Stimulated activated CD4-positive, alpha-beta T cell treated with anti-CD3 and anti-CD28 coated beads, TNF-alpha, amount 100 ng/mL, for 48 hours (primary cell): ENCODE measurements around the gene METTL25B.

Experiments used
- DNase-seq, 3 donors: peaks; one replicate each; pipeline ENCODE4 v3.0.0-alpha.2; 2020; ENCODE audit warnings: low read depth in 3 of 3

The METTL25B gene

DNA sequence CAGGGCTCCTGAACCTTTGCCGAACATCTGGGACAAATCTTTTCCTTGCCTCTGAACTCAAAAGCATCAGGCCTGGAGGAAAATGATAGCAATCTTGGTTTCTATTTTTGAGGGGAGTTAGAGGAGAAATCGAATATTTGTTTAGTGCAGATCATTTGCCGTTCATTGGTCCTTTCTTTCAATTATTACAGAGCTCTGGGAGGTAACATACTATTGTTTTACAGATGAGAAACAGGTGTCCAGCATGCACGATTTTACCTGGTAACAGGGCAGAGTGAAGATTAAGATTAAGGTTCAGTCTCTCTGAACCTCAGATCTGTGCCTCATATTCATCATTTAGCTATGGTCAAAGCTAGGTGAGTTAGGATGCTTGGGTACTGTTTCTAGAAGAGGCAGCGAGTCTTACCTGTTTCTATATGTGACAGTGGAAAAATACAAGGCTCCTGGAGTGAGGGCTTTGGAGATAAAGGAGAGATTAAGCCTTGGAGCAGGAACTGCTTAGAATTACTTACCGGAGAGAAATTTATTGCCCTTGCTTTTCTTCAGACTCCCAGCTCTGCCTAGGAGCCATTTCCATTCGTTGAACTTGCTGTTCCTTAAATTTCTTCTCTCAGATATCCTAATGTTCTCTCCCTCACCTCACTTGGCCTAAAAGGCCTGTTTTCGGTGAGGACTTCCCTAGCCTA lies 40.5 kb downstream of the METTL25B start:
- DNase-seq: no peak

- DNase-seq: no peak
Measured at GRCh38 chr1:156772222-156772621, 44.0 kb downstream of the METTL25B start.

DNA sequence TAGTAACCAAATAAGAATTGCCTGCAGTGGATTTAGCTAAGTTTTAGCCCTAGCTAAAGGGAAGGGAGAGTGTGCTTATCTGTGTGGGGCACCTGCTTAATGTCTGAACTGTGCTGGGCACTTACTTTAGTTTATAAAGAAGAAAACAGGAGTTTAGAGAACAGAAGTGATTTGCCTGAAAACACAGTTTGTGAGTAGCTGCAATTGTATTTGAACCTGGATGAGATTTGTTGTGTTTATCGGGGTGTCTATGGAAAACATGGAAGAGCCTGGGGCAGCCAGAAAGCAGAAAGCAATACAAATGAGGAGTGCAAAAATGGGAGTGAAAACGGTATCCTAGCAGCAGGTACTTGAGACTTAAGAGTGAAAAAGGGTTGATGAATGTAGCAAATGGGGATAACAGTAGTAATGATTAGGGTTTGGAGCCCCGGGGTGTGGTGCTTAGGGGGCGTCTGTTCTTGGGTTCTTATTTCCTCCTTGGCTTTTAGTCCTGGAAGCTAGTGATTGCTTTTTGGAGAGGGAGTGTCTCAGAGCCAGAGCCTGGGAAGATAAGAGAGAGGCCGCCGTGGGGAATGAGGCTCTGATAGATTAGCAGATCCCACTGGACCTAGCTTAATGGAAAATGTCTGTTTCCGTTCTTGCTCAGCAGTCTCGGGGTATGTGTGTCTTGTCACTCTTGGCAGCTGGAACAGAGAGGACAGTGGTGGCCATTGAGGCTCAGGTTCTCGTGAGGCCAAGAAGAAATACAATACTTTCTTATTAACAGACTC lies 44.6 kb downstream of the METTL25B start:
- no peak for DNase-seq

DNA sequence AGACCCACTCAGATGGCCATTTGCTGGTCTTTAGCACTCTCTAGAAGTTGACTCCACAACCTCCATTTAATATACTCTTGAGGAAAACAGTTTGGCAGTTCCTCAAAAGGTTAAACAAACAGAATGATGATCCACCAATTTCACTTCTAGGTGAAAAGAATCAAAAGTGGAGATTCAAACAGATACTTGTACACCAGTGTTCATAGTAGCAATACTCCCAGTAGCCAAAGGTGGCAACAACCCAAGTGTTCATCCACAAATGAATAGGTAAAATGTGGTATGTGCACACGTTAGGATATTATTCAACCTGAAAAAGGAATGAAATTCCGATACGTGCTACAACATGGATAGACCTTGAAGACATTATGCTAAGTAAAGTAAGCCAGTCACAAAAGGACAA lies 45.3 kb downstream of the METTL25B start:
- DNase-seq: no peak

- no peak for DNase-seq
Measured at GRCh38 chr1:156775799-156776198, 47.5 kb downstream of the METTL25B start.

- no peak for DNase-seq
Measured at GRCh38 chr1:156776942-156777341, 48.7 kb downstream of the METTL25B start.

DNA sequence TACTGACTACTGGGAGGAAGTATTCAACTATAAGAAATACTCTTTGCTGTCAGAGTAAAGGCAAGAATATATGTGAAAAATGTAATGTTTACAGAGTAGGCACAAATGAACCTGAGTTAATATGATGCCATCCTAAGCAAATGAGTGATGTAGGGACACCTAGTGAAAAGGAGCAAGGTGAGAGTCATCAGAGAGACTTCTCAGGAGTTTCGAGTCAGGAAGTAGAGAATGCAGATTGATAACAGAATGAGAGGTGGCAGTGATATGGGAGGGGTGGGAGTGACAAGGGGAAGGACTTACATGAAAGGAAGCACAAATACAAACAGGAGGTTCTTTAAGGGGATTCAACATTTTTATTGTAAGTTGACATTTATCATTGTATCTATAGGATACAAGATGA lies 49.3 kb downstream of the METTL25B start:
- no peak for DNase-seq

DNA sequence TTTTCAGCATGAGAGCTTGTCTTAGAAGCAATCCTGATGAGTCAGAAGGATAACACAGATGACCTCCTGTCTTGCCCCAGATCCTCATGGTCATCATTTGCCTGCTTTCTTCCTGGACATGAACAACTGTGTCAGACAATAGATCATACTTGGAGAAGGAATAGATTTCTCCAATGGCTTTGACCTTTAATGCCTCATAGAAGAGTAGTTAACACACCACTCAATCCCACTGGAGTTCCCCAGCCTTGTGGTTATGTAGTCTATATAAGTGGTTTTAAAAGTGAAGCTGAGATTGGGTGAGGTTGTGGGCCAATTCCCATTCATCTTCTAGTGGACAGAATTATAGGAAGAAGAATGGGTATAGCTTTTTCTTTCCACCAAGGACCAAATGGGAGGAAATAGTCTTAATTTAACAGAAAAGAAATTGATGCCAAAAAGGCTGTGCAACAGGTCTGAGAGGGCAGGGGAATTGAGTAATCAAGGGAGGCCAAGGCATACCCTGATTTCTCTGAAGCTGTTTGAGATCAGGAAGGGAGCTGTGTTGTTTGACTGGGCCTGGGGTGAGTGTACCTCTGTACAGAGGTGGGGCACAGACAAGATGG lies 53.4 kb downstream of the METTL25B start:
- DNase-seq: no peak

GRCh38 chr1:156785458-156785857 lies 57.2 kb downstream of the METTL25B start:
- no peak for DNase-seq
